NCI-H1417 treated with DMSO at 0.1 percent for 48 hours (cell line): Measurements from ENCODE around the gene UTP4.
A peak's percentile ranks its signal among the peaks of the same experiment; 100 is the strongest.
"Not testable (repeated sequence)": the region's sequence is repeated elsewhere in the genome, so short reads cannot be mapped to it uniquely, and the experiment has no call there.

Source experiments
- DNase-seq: peaks from one replicate; lab custom pipeline; 2025; lab: John Stamatoyannopoulos, UW

UTP4 gene

GRCh38 chr16:69131167-69131838 is 1.1 kb upstream of the UTP4 start:
- no peak for DNase-seq

- peak; percentile 6 for DNase-seq
Measured at GRCh38 chr16:69131839-69132423, 518 bp upstream of the UTP4 start.

GRCh38 chr16:69133373-69133954 is 1.0 kb downstream of the UTP4 start:
- DNase-seq, result no peak

- DNase-seq, result no peak
Measured at GRCh38 chr16:69138608-69139007, 6.2 kb downstream of the UTP4 start.

GRCh38 chr16:69139464-69139863 is 7.0 kb downstream of the UTP4 start:
- DNase-seq, result not testable (repeated sequence)

GRCh38 chr16:69141014-69141413 is 8.6 kb downstream of the UTP4 start:
- no peak for DNase-seq

GRCh38 chr16:69141936-69142335 is 9.5 kb downstream of the UTP4 start:
- no peak for DNase-seq

GRCh38 chr16:69143116-69143515 is 10.7 kb downstream of the UTP4 start:
- no peak for DNase-seq

- no peak for DNase-seq
Measured at GRCh38 chr16:69145658-69146057, 13.2 kb downstream of the UTP4 start.

- DNase-seq, result not testable (repeated sequence)
Measured at GRCh38 chr16:69149621-69150020, 17.2 kb downstream of the UTP4 start.

- DNase-seq, result peak; percentile 15
Measured at GRCh38 chr16:69150146-69150865, 17.9 kb downstream of the UTP4 start.

GRCh38 chr16:69157196-69157595 is 24.7 kb downstream of the UTP4 start:
- DNase-seq, result no peak

GRCh38 chr16:69160192-69160591 is 27.7 kb downstream of the UTP4 start:
- no peak for DNase-seq

GRCh38 chr16:69165584-69165983 is 33.1 kb downstream of the UTP4 start:
- DNase-seq, result no peak

GRCh38 chr16:69166221-69166833 is 33.9 kb downstream of the UTP4 start:
- no peak for DNase-seq

GRCh38 chr16:69166946-69167930 is 34.8 kb downstream of the UTP4 start:
- DNase-seq, result no peak

- DNase-seq, result no peak
Measured at GRCh38 chr16:69169051-69169450, 36.6 kb downstream of the UTP4 start.

GRCh38 chr16:69169607-69170352 is 37.3 kb downstream of the UTP4 start:
- DNase-seq, result no peak

GRCh38 chr16:69171325-69172084 is 39.1 kb downstream of the UTP4 start:
- DNase-seq, result no peak
